GM12878 (cell line): ENCODE results near the gene TRABD2A. TPM values are rescaled to one million over a fixed set of nuclear protein-coding genes. Genes with fewer than 3 reads are reported as not detected.
A peak's percentile ranks its signal among the peaks of the same experiment; 100 is the strongest.

Source experiments
- ATAC-seq: fragments of 200-7000 bp; cut with Tn5 transposase; 3 replicates; pipeline ENCODE4 v1.9.1; 2020; ENCODE audit warnings: mild to moderate bottlenecking, moderate library complexity
- BruUV-seq: library from RNA; stranded (reverse); fragments of 400-500 nt; replicated peaks from 2 replicates; lab custom pipeline; 2021; lab: Mats Ljungman, UMichigan
- CTCF ChIA-PET: fragments of 300-600 bp; sonication (Branson Sonifier 250); formaldehyde crosslinking; extraction: SDS; loops from one replicate; lab custom pipeline; 2021; ENCODE audit warnings: inconsistent platforms; lab: Yijun Ruan, JAX
- POLR2A ChIA-PET: fragments of 350-600 bp; formaldehyde crosslinking; extraction: SDS; loops from one replicate; lab custom pipeline; 2021; ENCODE audit warnings: inconsistent platforms; lab: Charles Lee
- RAD21 ChIA-PET: fragments of 300-600 bp; sonication (Branson Sonifier 250); formaldehyde crosslinking; loops from one replicate; lab custom pipeline; 2023; ENCODE audit warnings: antibody characterized with exemption; ENCODE audit not compliant: unreplicated experiment; lab: Charles Lee
- SMC1A ChIA-PET: fragments of 300-600 bp; sonication (Branson Sonifier 250); formaldehyde crosslinking; loops from one replicate; lab custom pipeline; 2023; ENCODE audit not compliant: unreplicated experiment, uncharacterized antibody; lab: Charles Lee
- DNase-seq: peaks from one replicate; pipeline ENCODE4 v3.0.0-alpha.2; 2011; ENCODE audit warnings: low read depth, low spot score
- FAIRE-seq: peaks from 3 replicates; lab custom pipeline; 2011; peaks lifted over from hg19 to GRCh38; lab: Jason Lieb, UNC
- H2AFZ ChIP-seq: 2 replicates; pipeline ENCODE4 v1.6.0; 2011; ENCODE audit warnings: low read depth, low read length, control low read depth; ENCODE audit not compliant: control insufficient read depth
- H3K27ac ChIP-seq: 2 replicates; pipeline ENCODE4 v1.5.1; 2011; ENCODE audit warnings: control low read depth; ENCODE audit not compliant: control insufficient read depth, insufficient read depth
- H3K27me3 ChIP-seq, 2 experiments: replicated peaks in 1 of 2; 2 replicates each; pipeline versions ENCODE4 v1.6.0 to v1.6.1; 2011; ENCODE audit warnings: low read length in 1 of 2; ENCODE audit not compliant: control insufficient read depth in 2 of 2, insufficient read depth in 2 of 2
- H3K36me3 ChIP-seq, 2 experiments: 2 replicates each; pipeline ENCODE4 v1.5.1; 2011; ENCODE audit warnings: low read length in 1 of 2; ENCODE audit not compliant: control insufficient read depth in 2 of 2, insufficient read depth in 2 of 2
- H3K4me1 ChIP-seq: 2 replicates; pipeline ENCODE4 v1.6.1; 2011; ENCODE audit warnings: mild to moderate bottlenecking, low read length, moderate library complexity, mixed read lengths; ENCODE audit not compliant: control insufficient read depth, insufficient read depth
- H3K4me2 ChIP-seq: 2 replicates; pipeline ENCODE4 v1.6.0; 2011; ENCODE audit warnings: control low read depth; ENCODE audit not compliant: control insufficient read depth, insufficient read depth
- H3K4me3 ChIP-seq: fragments of 200-600 bp; sonication (generic); 2 replicates; pipeline ENCODE4 v1.5.1; 2016
- H3K79me2 ChIP-seq: 2 replicates; pipeline ENCODE4 v1.6.0; 2011; ENCODE audit warnings: low read length; ENCODE audit not compliant: control insufficient read depth, insufficient read depth
- H3K9ac ChIP-seq: 2 replicates; pipeline ENCODE4 v1.8.0; 2011; ENCODE audit warnings: low read length, control low read depth, mixed read lengths; ENCODE audit not compliant: control insufficient read depth, insufficient read depth
- H3K9me3 ChIP-seq: replicated peaks from 3 replicates; pipeline ENCODE4 v1.5.1; 2011; ENCODE audit warnings: mild to moderate bottlenecking, low read length; ENCODE audit not compliant: control insufficient read depth, insufficient read depth
- H4K20me1 ChIP-seq: 2 replicates; pipeline ENCODE4 v1.6.0; 2011; ENCODE audit not compliant: control insufficient read depth, insufficient read depth
- BMI1 ChIP-seq: fragments of 450-650 bp; IDR thresholded peaks from 2 replicates; pipeline ENCODE4 v1.6.1; 2016; ENCODE audit warnings: mild to moderate bottlenecking, moderate library complexity, borderline replicate concordance
- FOS ChIP-seq: IDR thresholded peaks from 3 replicates; pipeline ENCODE4 v1.6.1; 2011; ENCODE audit warnings: borderline replicate concordance; ENCODE audit not compliant: insufficient read length; ENCODE audit errors: extremely low read depth
- IKZF1 ChIP-seq: fragments of 450-650 bp; conservative IDR thresholded peaks from 2 replicates; pipeline ENCODE4 v1.6.1; 2017; ENCODE audit warnings: antibody characterized with exemption, mild to moderate bottlenecking
- LARP7 ChIP-seq: fragments of 450-650 bp; IDR thresholded peaks from 2 replicates; pipeline ENCODE4 v1.6.1; 2017; ENCODE audit warnings: mild to moderate bottlenecking
- MYB ChIP-seq: fragments of 150-350 bp; IDR thresholded peaks from 2 replicates; pipeline ENCODE4 v1.6.1; 2014; ENCODE audit warnings: mild to moderate bottlenecking, low read depth, low read length, borderline replicate concordance
- NFXL1 ChIP-seq: fragments of 450-650 bp; IDR thresholded peaks from 2 replicates; pipeline ENCODE4 v1.6.1; 2017; ENCODE audit warnings: antibody characterized with exemption, mild to moderate bottlenecking, borderline replicate concordance
- NFYB ChIP-seq: IDR thresholded peaks from 2 replicates; pipeline ENCODE4 v1.6.1; 2011; ENCODE audit warnings: low read depth, mild to moderate bottlenecking, low read length, improper control_type of control experiment, moderate library complexity; ENCODE audit not compliant: insufficient read depth
- NR2F1 ChIP-seq: fragments of 450-650 bp; conservative IDR thresholded peaks from 2 replicates; pipeline ENCODE4 v1.6.1; 2017; ENCODE audit warnings: mild to moderate bottlenecking
- RELA ChIP-seq: fragments of 450-650 bp; IDR thresholded peaks from 2 replicates; pipeline ENCODE4 v1.8.0; 2014; ENCODE audit warnings: borderline replicate concordance; ENCODE audit not compliant: partially characterized antibody
- STAT1 ChIP-seq: fragments of 450-650 bp; conservative IDR thresholded peaks from 2 replicates; pipeline ENCODE4 v1.6.1; 2014; ENCODE audit warnings: antibody characterized with exemption, mild to moderate bottlenecking
- SUPT20H ChIP-seq: IDR thresholded peaks from 2 replicates; pipeline ENCODE4 v1.6.1; 2011; ENCODE audit warnings: low read depth, mild to moderate bottlenecking, low read length, moderate library complexity, borderline replicate concordance; ENCODE audit not compliant: control insufficient read depth
- TAF1 ChIP-seq: IDR thresholded peaks from 2 replicates; pipeline ENCODE4 v1.6.1; 2011; ENCODE audit warnings: mild to moderate bottlenecking, low read depth, low read length, borderline replicate concordance
- ZBTB4 ChIP-seq: fragments of 450-650 bp; formaldehyde crosslinking; IDR thresholded peaks from 2 replicates; pipeline ENCODE4 v1.4.0; 2022; ENCODE audit warnings: mild to moderate bottlenecking, moderate library complexity
- ZNF274 ChIP-seq: IDR thresholded peaks from one replicate; pipeline ENCODE4 v1.8.0; 2011; ENCODE audit not compliant: insufficient read length, insufficient read depth
- WGBS: methylation state at CpG from one replicate; pipeline ENCODE4 v1.1.6; 2016; ENCODE audit warnings: low lambda C conversion rate; ENCODE audit not compliant: insufficient replicate concordance, insufficient coverage; ENCODE audit errors: missing lambda C conversion rate; 5-methylcytosine and 5-hydroxymethylcytosine counted together
- in situ Hi-C: fragments of 300-500 bp; cut with MboI; formaldehyde crosslinking; loops from 9 replicates; pipeline ENCODE4 v1.14.3; 2018; ENCODE audit warnings: mixed read lengths
- intact Hi-C: fragments of 100-400 bp; cut with micrococcal nuclease; formaldehyde crosslinking; loops from one replicate; pipeline ENCODE4 v1.14.2; 2022; ENCODE audit not compliant: unreplicated experiment
- polyA plus RNA-seq, 11 experiments: library from polyadenylated mRNA; depleted of rRNA in 4 of 11; unstranded in 6 of 11; stranded (reverse) in 5 of 11; fragments of >200 nt; fragmentation: Nextera tagmentation in 4 of 11; fragmentation: Illumina TruSeq in 1 of 11; extraction: Ambion mirVana in 4 of 11; extraction: Trizol in 1 of 11; gene quantifications; 1 replicate in 1 of 11; 2 replicates in 10 of 11; pipeline versions ENCODE4 v1.2.1 to v1.2.3, GENCODE V29; 2011 to 2016; ENCODE audit warnings: inconsistent platforms in 2 of 11, missing spikeins in 2 of 11, low read depth in 1 of 11
- total RNA-seq, 4 experiments: library from RNA; depleted of rRNA in 3 of 4; stranded (reverse); fragments of >200 nt in 3 of 4; fragmentation: Illumina TruSeq in 1 of 4; extraction: Trizol in 1 of 4; gene quantifications; 2 replicates each; pipeline versions ENCODE4 v1.2.1 to v1.2.3, GENCODE V29; 2013 to 2021
- TF ChIP-seq, protein P1 (sequence below): IDR thresholded peaks from 2 replicates; pipeline ENCODE4 v1.6.1; 2011; ENCODE audit warnings: low read depth, low read length, improper control_type of control experiment, borderline replicate concordance
- TF ChIP-seq, protein P2 (sequence below): fragments of 450-650 bp; IDR thresholded peaks from 2 replicates; pipeline ENCODE4 v1.6.1; 2016; ENCODE audit warnings: mild to moderate bottlenecking

The TRABD2A gene
- total and polyA plus RNA-seq, 10 of the 15 experiments (the other 5 are each of a cell fraction or from before 2014, with no cell fraction given) = 1.4 to 7.6 (median 4.1) TPM

- Histone ChIP-seq H3K79me2 (peaks cover 20% of the 10 kb centered on the region), H3K27ac (peak within 1 kb of the TSS; percentile 62), H3K4me3 (peak within 1 kb of the TSS; percentile 99), H3K9me3 (no peaks in the 10 kb centered on the region; the same call in 2 of the 3 replicates), H3K4me2 (peak within 1 kb of the TSS; percentile 85), H3K36me3 (no peaks in the 10 kb centered on the region), H3K4me1 (peaks cover 24% of the 10 kb centered on the region), H3K9ac (peak within 1 kb of the TSS; percentile 87), H4K20me1 (no peaks in the 10 kb centered on the region), H3K27me3 (no peaks in the 10 kb centered on the region), H2AFZ (peak within 1 kb of the TSS; percentile 79)
- POLR2A ChIA-PET = interaction anchor here (0.7 to 5.2 kb wide), 12 partner anchors 7 to 41 kb away, joined by 4 to 71 read pairs (median 13); no protein-coding TSS in a partner anchor
- DNase-seq = no peak
- CTCF ChIA-PET = interaction anchor here (0.9 to 3.4 kb wide), 7 partner anchors 14 to 67 kb away, joined by 3 to 37 read pairs (median 7); no protein-coding TSS in a partner anchor
- WGBS = 1% methylated on average over 90 of the region's 94 CpGs
- ATAC-seq = peak; percentile 81
- SMC1A ChIA-PET = interaction anchor here (0.6 to 6.0 kb wide), 8 partner anchors 12 to 105 kb away, joined by 3 to 52 read pairs (median 5); no protein-coding TSS in a partner anchor
- intact Hi-C loops (loop anchor here (1.0 to 2.0 kb wide), 2 partner anchors 15 to 24 kb away; partner anchors contain the start of gene TRABD2A), in situ Hi-C loops (no loop called here)
- BruUV-seq = no TSS peak
- RAD21 ChIA-PET = interaction anchor here (0.9 to 4.3 kb wide), 15 partner anchors 12 to 408 kb away, joined by 3 to 67 read pairs (median 6); partner anchors contain the start of genes KCMF1 and TRABD2A
- no peak for FAIRE-seq
- TF ChIP-seq ZBTB4 (CRISPR knock-in tag) (no peak), MYB (no peak), FOS (no peak), NFYB (no peak), RELA (no peak), SUPT20H (no peak), NR2F1 (peak; percentile 67; the same call in 1 of the 2 replicates), IKZF1 (peak; percentile 88), STAT1 (no peak), NFXL1 (no peak), LARP7 (peak; percentile 97), BMI1 (no peak), TAF1 (peak; percentile 87), ZNF274 (no peak)
- TF ChIP-seq, protein P1, sequence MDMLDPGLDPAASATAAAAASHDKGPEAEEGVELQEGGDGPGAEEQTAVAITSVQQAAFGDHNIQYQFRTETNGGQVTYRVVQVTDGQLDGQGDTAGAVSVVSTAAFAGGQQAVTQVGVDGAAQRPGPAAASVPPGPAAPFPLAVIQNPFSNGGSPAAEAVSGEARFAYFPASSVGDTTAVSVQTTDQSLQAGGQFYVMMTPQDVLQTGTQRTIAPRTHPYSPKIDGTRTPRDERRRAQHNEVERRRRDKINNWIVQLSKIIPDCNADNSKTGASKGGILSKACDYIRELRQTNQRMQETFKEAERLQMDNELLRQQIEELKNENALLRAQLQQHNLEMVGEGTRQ = no peak
- TF ChIP-seq, protein P2, sequence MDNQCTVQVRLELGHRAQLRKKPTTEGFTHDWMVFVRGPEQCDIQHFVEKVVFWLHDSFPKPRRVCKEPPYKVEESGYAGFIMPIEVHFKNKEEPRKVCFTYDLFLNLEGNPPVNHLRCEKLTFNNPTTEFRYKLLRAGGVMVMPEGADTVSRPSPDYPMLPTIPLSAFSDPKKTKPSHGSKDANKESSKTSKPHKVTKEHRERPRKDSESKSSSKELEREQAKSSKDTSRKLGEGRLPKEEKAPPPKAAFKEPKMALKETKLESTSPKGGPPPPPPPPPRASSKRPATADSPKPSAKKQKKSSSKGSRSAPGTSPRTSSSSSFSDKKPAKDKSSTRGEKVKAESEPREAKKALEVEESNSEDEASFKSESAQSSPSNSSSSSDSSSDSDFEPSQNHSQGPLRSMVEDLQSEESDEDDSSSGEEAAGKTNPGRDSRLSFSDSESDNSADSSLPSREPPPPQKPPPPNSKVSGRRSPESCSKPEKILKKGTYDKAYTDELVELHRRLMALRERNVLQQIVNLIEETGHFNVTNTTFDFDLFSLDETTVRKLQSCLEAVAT = no peak; the same call in 1 of the 2 replicates
Measured at GRCh38 chr2:84905181-84906107, 24.6 kb upstream of the TRABD2A start, which contains the start of gene TMSB10. TSS of gene TMSB10 (plus strand) at chr2:84905656.
